Right lobe of liver (tissue), 6 donors: Measurements from ENCODE around the gene FGF14. TPM values are rescaled to one million over a fixed set of nuclear protein-coding genes. Genes with fewer than 3 reads are reported as not detected.

ENCODE experiments used
- ATAC-seq, 4 donors: fragments of 200-7000 bp; cut with Tn5 transposase; one replicate each; pipeline ENCODE4 v1.9.1; 2020; ENCODE audit warnings: mild to moderate bottlenecking in 4 of 4, moderate library complexity in 4 of 4
- DNase-seq, 3 donors: peaks; one replicate each; pipeline ENCODE4 v3.0.0-alpha.2; 2020
- H3K27ac ChIP-seq, 3 donors: fragments of 200-600 bp; one replicate each; pipeline ENCODE4 v1.8.0; 2022
- H3K27me3 ChIP-seq, 2 donors: fragments of 200-600 bp; one replicate each; pipeline ENCODE4 v1.8.0; 2022
- H3K36me3 ChIP-seq, 4 donors: fragments of 200-600 bp; sonication (generic) in 1 of 4; one replicate each; pipeline versions ENCODE4 v1.5.1 to v1.8.0; 2017 to 2022; ENCODE audit warnings: control low read depth in 1 of 4
- H3K4me1 ChIP-seq, 4 donors: fragments of 200-600 bp; sonication (generic) in 1 of 4; one replicate each; pipeline versions ENCODE4 v1.5.1 to v1.8.0; 2017 to 2022; ENCODE audit warnings: control low read depth in 1 of 4
- H3K4me3 ChIP-seq, 3 donors: fragments of 200-600 bp; one replicate each; pipeline ENCODE4 v1.8.0; 2022
- H3K9me3 ChIP-seq, 4 donors: fragments of 200-600 bp; sonication (generic) in 1 of 4; one replicate each; pipeline versions ENCODE4 v1.5.1 to v1.8.0; 2017 to 2022; ENCODE audit warnings: control low read depth in 1 of 4
- POLR2A ChIP-seq: fragments of 450-650 bp; IDR thresholded peaks from one replicate; pipeline ENCODE4 v1.6.1; 2017; ENCODE audit warnings: antibody characterized with exemption, mild to moderate bottlenecking
- WGBS: methylation state at CpG from one replicate; pipeline ENCODE4 v1.1.6; 2018; ENCODE audit warnings: low coverage, low lambda C conversion rate; ENCODE audit not compliant: insufficient coverage; ENCODE audit errors: missing lambda C conversion rate; 5-methylcytosine and 5-hydroxymethylcytosine counted together
- intact Hi-C, 2 donors: fragments of 100-400 bp; cut with DNase I; formaldehyde crosslinking; loops; one replicate each; pipeline versions ENCODE4 v1.11.2 to v1.14.1; 2022
- total RNA-seq, 6 experiments: library from RNA; depleted of rRNA in 2 of 6; stranded (reverse); fragments of >200 nt in 2 of 6; fragmentation: NEBNext Ultra II Directional in 3 of 6; extraction: Animal tissue kit (Norgen Biotek cat#: 25700) in 3 of 6; gene quantifications; one replicate each; pipeline versions ENCODE4 v1.1.0 to v1.2.4, GENCODE V29; 2016 to 2023
- TF ChIP-seq, protein P1 (sequence below), 4 donors: fragments of 200-600 bp in 3 of 4; fragments of 450-650 bp in 1 of 4; IDR thresholded peaks; one replicate each; pipeline versions ENCODE4 v1.5.1 to v1.8.0; 2016 to 2022; ENCODE audit warnings: antibody characterized with exemption in 4 of 4, mild to moderate bottlenecking in 2 of 4
- donor health status: DM: no; HTN: yes; CAD: no.
- donor health status: DM: no; HTN: no; CAD: no.
- donor health status: DM: no; HTN: no; CAD: no.
- donor health status: DM: no; HTN: yes; CAD: no.
- donor health status: DM: no; HTN: yes; CAD: no.

FGF14 gene
- total RNA-seq, 6 experiments from 2014 or later = 0.42 to 6.3 (median 1.2) TPM

DNA sequence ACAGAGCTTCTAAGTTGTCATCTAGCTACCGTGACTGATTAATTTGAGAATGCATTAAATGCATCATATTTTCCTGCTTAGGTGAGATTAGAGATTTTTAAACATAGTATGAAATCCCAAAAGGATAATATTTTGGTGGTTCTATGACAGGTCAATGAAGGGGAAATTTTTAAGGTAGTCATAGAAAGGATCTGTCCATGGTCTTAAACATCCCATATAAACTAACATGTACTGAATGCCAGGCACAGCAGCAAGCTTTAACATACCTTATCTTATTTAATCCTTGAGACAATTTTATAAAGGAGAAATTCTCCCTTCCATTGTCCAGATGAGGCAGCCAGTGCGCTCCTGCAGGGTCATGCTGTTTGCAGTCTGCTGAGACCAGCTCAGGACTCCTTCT is 466.0 kb downstream of the FGF14 start:
- no peak for TF ChIP-seq POLR2A
- TF ChIP-seq, protein P1, sequence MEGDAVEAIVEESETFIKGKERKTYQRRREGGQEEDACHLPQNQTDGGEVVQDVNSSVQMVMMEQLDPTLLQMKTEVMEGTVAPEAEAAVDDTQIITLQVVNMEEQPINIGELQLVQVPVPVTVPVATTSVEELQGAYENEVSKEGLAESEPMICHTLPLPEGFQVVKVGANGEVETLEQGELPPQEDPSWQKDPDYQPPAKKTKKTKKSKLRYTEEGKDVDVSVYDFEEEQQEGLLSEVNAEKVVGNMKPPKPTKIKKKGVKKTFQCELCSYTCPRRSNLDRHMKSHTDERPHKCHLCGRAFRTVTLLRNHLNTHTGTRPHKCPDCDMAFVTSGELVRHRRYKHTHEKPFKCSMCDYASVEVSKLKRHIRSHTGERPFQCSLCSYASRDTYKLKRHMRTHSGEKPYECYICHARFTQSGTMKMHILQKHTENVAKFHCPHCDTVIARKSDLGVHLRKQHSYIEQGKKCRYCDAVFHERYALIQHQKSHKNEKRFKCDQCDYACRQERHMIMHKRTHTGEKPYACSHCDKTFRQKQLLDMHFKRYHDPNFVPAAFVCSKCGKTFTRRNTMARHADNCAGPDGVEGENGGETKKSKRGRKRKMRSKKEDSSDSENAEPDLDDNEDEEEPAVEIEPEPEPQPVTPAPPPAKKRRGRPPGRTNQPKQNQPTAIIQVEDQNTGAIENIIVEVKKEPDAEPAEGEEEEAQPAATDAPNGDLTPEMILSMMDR (IDR thresholded peaks at IDR 0.05) = no peak
- Histone ChIP-seq H3K27me3 (no peaks in the 10 kb centered on the region), H3K36me3 (no peaks in the 10 kb centered on the region), H3K4me3 (no peak overlapping the region), H3K4me1 (peaks cover 0 to 2% (median under 1%) of the 10 kb centered on the region in 4 donors), H3K27ac (no peak overlapping the region), H3K9me3 (no peaks in the 10 kb centered on the region)
- WGBS = 73% methylated on average over 2 of the region's 2 CpGs
- intact Hi-C loops = no loop called here
- ATAC-seq (no peak), DNase-seq (no peak)

DNA sequence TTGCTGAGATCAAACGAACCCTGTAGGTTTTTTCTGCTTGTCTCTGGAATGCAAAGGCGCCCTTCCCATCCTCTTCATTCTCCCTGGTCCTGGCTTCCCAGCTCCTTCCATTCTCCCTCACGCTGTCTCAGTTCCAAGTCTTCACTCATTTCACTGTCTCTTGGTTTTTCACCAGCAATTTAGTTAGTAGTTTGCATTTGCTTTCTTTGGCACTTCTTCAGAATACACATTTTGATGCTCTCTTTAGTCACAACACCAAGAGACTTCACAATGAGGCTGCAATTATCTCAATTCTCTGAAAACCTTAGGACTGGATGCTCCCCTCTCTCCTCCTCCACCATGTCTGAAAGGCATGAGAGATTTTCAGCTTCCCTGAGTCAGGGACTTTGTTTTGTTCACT is 470.7 kb downstream of the FGF14 start:
- ATAC-seq (no peak), DNase-seq (no peak)
- intact Hi-C loops = no loop called here
- Histone ChIP-seq H3K36me3 (no peaks in the 10 kb centered on the region), H3K27me3 (no peaks in the 10 kb centered on the region), H3K9me3 (no peaks in the 10 kb centered on the region), H3K4me3 (no peak overlapping the region), H3K4me1 (no peaks in the 10 kb centered on the region), H3K27ac (no peak overlapping the region)
- no peak for TF ChIP-seq POLR2A
- TF ChIP-seq, protein P1 (IDR thresholded peaks at IDR 0.05) = no peak
- 58% methylated on average over 2 of the region's 3 CpGs for WGBS

DNA sequence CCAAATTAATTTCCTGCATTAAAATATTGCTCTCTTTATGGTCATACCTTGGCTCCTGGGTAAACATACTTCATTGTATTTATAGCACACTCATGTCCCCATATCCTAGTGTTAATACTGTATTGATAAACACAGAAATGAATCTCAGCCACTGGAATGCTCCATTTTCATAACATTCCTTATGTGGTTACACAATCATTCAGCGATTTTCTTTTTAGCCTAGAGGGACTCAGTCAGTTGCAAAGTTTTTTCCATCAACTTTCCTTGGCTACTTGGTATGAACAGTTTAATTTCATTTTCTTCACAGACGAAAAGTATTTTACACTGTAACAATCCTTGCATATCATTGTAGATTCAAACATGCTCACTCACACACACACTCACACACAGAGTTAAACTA is 471.5 kb downstream of the FGF14 start:
- WGBS = 47% methylated on average over 2 of the region's 2 CpGs
- no peak for ATAC-seq

DNA sequence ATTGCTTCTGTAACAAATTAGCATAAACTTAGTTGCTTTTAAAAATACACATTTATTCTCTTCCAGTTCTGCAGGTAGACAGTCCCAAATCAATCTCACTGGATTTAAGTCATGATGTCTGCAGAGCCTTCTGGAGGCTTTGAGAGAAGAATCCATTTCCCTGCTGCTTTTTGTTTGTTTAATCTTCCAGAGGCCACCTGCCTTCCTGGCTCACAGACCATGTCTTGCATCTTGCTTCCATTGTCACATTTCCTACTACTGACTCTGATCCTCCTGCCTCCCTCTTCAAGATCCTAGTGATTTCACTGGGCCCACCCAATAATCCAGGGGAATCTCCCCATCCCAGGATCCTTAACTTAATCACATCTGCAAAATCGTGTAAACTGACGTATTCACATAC is 476.1 kb downstream of the FGF14 start:
- Histone ChIP-seq H3K9me3 (no peaks in the 10 kb centered on the region), H3K36me3 (no peaks in the 10 kb centered on the region), H3K27ac (no peak overlapping the region), H3K27me3 (no peaks in the 10 kb centered on the region), H3K4me1 (no peaks in the 10 kb centered on the region), H3K4me3 (no peak overlapping the region)
- DNase-seq (no peak), ATAC-seq (no peak)
- TF ChIP-seq POLR2A = no peak
- TF ChIP-seq, protein P1 (IDR thresholded peaks at IDR 0.05) = no peak
- intact Hi-C loops = no loop called here
- 69% methylated on average over 2 of the region's 2 CpGs for WGBS

More for the DNA sequence above, 471.5 kb downstream of the FGF14 start:
- intact Hi-C loops = no loop called here
- TF ChIP-seq POLR2A = no peak
- TF ChIP-seq, protein P1 (IDR thresholded peaks at IDR 0.05) = no peak
- no peak for DNase-seq
- H3K4me1 ChIP-seq = no peaks in the 10 kb centered on the region
- H3K36me3 ChIP-seq = no peaks in the 10 kb centered on the region
- no peak overlapping the region for H3K27ac ChIP-seq
- no peak overlapping the region for H3K4me3 ChIP-seq
- no peaks in the 10 kb centered on the region for H3K9me3 ChIP-seq
- H3K27me3 ChIP-seq = no peaks in the 10 kb centered on the region
